ENCODE data around the gene PRDM15.
A peak's percentile ranks its signal among the peaks of the same experiment; 100 is the strongest.

The PRDM15 gene

DNA sequence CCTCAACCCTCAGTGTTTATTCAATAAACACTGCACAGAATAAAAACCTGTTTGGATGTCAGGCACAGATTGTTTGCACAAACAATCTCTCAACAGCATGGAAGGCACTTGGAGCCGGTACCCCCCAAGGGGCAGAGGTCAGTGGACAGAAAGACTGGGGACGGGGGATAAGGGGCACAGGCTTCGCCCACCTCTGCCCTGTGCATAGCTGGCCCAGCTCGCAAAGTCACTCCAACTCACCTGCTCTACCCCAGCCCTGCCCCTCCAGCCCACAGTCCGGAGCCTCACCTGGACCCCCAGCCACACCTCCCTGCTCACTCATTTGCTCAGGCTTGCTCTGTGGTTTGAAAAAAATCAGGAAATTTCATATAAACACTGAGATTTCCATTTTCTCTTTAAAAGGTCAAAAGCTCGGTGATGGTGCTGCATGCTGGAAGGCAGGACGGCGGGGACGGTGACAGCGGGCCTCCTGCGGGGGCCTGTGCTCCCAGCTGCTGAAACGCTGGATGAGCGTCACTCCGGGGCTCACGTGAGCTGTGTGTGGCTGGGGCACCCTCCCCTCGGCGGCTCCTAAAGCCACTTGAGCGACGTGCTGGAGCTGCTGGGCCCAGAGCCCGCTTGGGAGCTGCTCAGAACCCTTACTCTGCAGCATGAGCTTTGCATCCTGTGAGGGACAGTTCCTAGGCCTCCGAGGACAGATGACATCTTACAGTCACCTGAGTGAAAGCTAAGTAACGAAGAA is 54.5 kb downstream of the PRDM15 start:
- Histone ChIP-seq H3K4me1 (no peaks in the 10 kb centered on the region), H3K36me3 (peaks cover 14 to 81% (median 26%) of the 10 kb centered on the region in 3 donors), H3K4me3 (no peak overlapping the region), H3K27ac (no peak overlapping the region), H3K27me3 (no peaks in the 10 kb centered on the region), H3K9me3 (no peaks in the 10 kb centered on the region)
- no peak for TF ChIP-seq CTCF (IDR thresholded peaks at IDR 0.05)
- intact Hi-C loops (cut with DNase I; ENCODE audit: low total_unique reads): no loop called here
- peak in 1 of 2 donors; percentile 51 for DNase-seq

DNA sequence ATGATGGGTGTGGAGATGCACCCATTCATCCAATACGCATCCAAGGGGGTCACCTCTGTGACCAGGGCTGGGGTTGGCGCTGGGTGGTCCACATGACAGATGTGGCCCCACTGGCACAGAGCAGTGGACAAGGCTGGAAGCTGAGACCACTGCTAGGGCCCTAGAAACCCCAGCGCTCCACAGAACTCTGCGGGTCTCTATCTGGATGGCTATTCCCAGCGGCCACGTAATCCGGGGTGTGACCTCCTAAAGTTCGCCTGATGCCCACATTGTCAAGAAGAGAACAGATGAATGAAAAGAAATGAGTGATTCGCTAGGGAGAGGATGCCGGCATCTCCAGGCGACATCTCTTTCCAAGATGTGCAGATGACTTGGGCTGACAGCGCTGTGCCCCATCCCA is 55.2 kb downstream of the PRDM15 start:
- Histone ChIP-seq H3K27ac (no peak overlapping the region), H3K4me1 (no peaks in the 10 kb centered on the region), H3K4me3 (no peak overlapping the region), H3K27me3 (no peaks in the 10 kb centered on the region), H3K36me3 (peaks cover 14 to 88% (median 26%) of the 10 kb centered on the region in 3 donors), H3K9me3 (no peaks in the 10 kb centered on the region)
- TF ChIP-seq CTCF (IDR thresholded peaks at IDR 0.05): no peak
- DNase-seq: peak in 1 of 2 donors; percentile 46
- intact Hi-C loops (cut with DNase I; ENCODE audit: low total_unique reads): no loop called here

DNA sequence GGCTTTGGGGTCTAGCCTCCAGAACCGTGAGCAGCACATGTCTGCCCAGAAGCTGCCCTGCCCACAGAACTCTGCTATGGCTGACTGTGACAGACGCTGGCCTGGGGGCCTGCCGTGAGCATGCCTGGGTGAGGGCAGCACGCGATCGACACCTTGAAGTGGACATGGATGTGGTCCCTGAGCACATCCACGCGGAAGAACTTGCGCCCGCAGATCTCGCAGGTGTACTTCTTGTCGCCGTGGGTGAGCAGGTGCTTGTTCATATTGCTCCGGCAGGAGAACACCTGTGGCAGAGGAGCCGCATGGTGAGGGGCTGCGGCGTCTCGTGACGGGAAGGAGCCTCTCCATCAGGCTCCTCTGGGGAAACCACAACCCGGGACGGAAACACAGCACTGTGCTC is 56.0 kb downstream of the PRDM15 start:
- intact Hi-C loops (cut with DNase I; ENCODE audit: low total_unique reads): no loop called here
- Histone ChIP-seq H3K4me1 (no peaks in the 10 kb centered on the region), H3K9me3 (no peaks in the 10 kb centered on the region), H3K27me3 (no peaks in the 10 kb centered on the region), H3K27ac (no peak overlapping the region), H3K4me3 (no peak overlapping the region), H3K36me3 (peaks cover 14 to 83% (median 26%) of the 10 kb centered on the region in 3 donors)
- no peak for TF ChIP-seq CTCF (IDR thresholded peaks at IDR 0.05)
- DNase-seq: peak in 1 of 2 donors; percentile 56

- intact Hi-C loops (cut with DNase I; ENCODE audit: low total_unique reads): no loop called here
- no peak overlapping the region for H3K4me3 ChIP-seq
- DNase-seq: peak; percentile 9 to 54
- no peaks in the 10 kb centered on the region for H3K9me3 ChIP-seq
- no peaks in the 10 kb centered on the region for H3K27me3 ChIP-seq
- TF ChIP-seq CTCF (IDR thresholded peaks at IDR 0.05): no peak
- H3K36me3 ChIP-seq: peaks cover 7 to 72% (median 20%) of the 10 kb centered on the region in 3 donors
- H3K4me1 ChIP-seq: peaks cover 0 to 3% (median 2%) of the 10 kb centered on the region in 4 donors
- no peak overlapping the region for H3K27ac ChIP-seq
Measured at GRCh38 chr21:41821756-41822431, 57.2 kb downstream of the PRDM15 start.

DNA sequence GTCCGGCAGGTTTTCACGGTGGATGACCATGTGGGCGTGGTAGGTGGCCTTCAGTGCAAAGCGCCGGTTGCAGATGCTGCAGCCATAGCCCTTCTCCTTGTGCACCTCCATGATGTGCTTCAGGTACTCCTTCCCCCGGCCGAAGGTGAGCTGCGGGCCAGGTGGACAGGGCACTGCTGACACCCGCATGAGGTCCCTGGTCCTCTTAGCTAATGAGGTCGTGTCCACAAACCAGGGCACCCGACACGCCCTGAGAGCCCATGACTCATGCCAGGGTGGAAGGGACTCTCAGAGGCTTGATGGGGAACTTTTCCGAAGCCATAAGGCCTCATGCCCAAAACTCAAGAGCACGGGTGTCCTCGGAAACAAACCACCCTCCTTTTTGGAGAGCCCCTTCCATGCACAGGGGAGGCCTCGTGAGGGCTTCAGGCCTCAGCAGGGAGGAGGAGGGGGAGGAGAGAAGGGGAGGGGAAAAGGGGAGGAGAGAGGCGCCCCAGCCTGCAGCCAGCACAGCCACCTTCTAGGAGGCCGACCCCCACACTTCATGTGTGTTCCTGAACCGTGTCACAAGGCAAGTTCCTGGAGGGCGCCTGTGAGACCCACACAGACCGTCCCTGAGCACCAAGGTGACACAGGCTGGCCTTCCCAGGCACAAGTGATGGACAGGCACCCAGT is 57.9 kb downstream of the PRDM15 start:
- peaks cover 3 to 66% (median 14%) of the 10 kb centered on the region in 3 donors for H3K36me3 ChIP-seq
- DNase-seq: peak in 1 of 2 donors; percentile 55
- intact Hi-C loops (cut with DNase I; ENCODE audit: low total_unique reads): no loop called here
- H3K27ac ChIP-seq: no peak overlapping the region
- no peak overlapping the region for H3K4me3 ChIP-seq
- no peaks in the 10 kb centered on the region for H3K27me3 ChIP-seq
- H3K4me1 ChIP-seq: peaks cover 0 to 10% (median 7%) of the 10 kb centered on the region in 4 donors
- no peak for TF ChIP-seq CTCF (IDR thresholded peaks at IDR 0.05)
- H3K9me3 ChIP-seq: no peaks in the 10 kb centered on the region

All from tibial artery (tissue), 4 donors.